Activated CD4-positive, alpha-beta T cell treated with anti-CD3 and anti-CD28 coated beads, Interleukin-2, amount 10 ng/mL, durations not matched to agents 7 days and 5 days (primary cell): ENCODE measurements around the gene AP1S3. TPM values are rescaled to one million over a fixed set of nuclear protein-coding genes. Genes with fewer than 3 reads are reported as not detected.
A peak's percentile ranks its signal among the peaks of the same experiment; 100 is the strongest.
"Not testable (repeated sequence)": the region's sequence is repeated elsewhere in the genome, so short reads cannot be mapped to it uniquely, and the experiment has no call there.

ENCODE experiments used
- CTCF ChIA-PET: fragments of 350-600 bp; sonication (Branson Sonifier 250); formaldehyde crosslinking; loops from one replicate; lab custom pipeline; 2021; ENCODE audit warnings: antibody characterized with exemption; lab: Charles Lee
- POLR2A ChIA-PET: fragments of 350-600 bp; sonication (Branson Sonifier 250); formaldehyde crosslinking; loops from one replicate; lab custom pipeline; 2021; ENCODE audit warnings: antibody characterized with exemption; lab: Charles Lee
- DNase-seq: peaks from one replicate; pipeline ENCODE4 v3.0.0-alpha.2; 2020
- H3K27ac Mint-ChIP-seq: one replicate; pipeline ENCODE4 v1.8.0; 2021; ENCODE audit warnings: mild to moderate bottlenecking, moderate library complexity, mixed read lengths
- H3K27me3 Mint-ChIP-seq: one replicate; pipeline ENCODE4 v1.8.0; 2021; ENCODE audit warnings: mixed read lengths
- H3K36me3 Mint-ChIP-seq: one replicate; pipeline ENCODE4 v1.8.0; 2021; ENCODE audit warnings: low read depth, mixed read lengths
- H3K4me1 Mint-ChIP-seq: one replicate; pipeline ENCODE4 v1.8.0; 2021; ENCODE audit warnings: mixed read lengths
- H3K4me3 Mint-ChIP-seq: one replicate; pipeline ENCODE4 v1.8.0; 2021; ENCODE audit warnings: mild to moderate bottlenecking, moderate library complexity, mixed read lengths
- H3K9me3 Mint-ChIP-seq: one replicate; pipeline ENCODE4 v1.8.0; 2021; ENCODE audit warnings: mixed read lengths
- total RNA-seq, 2 experiments: library from RNA; stranded (reverse); gene quantifications; one replicate each; pipeline ENCODE4 v1.2.3, GENCODE V29; 2021

AP1S3 gene
- total RNA-seq, 2 experiments from 2014 or later, result 6.5 to 7.5 TPM

DNA sequence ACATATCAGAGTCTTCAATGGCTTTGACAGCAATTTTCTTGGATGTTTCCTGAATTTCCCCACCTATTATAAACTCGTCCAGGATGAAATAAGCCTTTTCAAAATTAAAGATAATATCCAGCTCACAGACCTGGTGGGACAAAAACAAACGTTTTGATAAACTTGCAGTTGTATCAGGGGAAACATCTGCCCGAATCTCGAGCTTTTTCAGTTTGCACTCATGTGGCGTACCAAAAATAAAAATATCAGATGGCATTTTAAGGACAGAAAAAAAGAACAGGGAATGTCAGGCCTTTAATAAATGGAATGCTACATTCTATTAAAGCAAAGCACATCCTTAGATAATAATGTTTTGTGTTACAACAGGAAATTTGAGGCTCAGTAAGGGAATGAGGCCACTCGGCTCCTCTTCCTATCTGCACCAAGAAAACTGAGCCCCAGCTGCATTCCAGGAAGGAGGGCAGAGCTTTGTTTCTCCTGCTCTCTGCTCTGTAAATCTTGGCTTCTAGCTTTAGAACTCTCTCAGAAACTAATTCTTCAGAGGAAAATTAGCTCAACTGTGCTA, 72.1 kb downstream of the AP1S3 start:
- Mint-ChIP-seq H3K9me3 (no peaks in the 10 kb centered on the region), H3K27ac (no peak overlapping the region), H3K4me1 (peaks cover 31% of the 10 kb centered on the region), H3K27me3 (no peaks in the 10 kb centered on the region), H3K4me3 (no peak overlapping the region), H3K36me3 (peaks cover 9% of the 10 kb centered on the region)
- no peak for DNase-seq
- CTCF ChIA-PET, result interaction anchor here (0.6 to 0.9 kb wide), 3 partner anchors 10 to 490 kb away, joined by 3 read pairs; no protein-coding TSS in a partner anchor
- POLR2A ChIA-PET, result no interaction called here

DNA sequence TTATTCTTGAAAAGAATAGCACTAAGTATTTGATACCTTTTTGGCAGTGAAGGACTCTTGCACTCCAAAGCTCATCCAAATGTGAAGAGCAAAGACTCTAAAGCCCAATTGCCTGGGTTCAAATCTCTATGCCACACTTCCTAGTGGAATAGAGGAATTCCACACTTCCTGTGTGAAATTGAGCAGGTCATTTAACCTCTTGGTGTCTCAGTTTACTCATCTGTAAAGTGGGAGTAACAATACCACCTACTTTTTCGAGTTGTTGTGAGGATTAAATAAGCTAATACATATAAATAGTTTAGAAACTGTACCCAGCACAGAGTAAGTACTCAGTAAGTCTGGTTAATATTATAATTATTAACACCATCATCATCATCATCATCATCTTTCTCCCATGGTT, 72.6 kb downstream of the AP1S3 start:
- Mint-ChIP-seq H3K4me3 (no peak overlapping the region), H3K27ac (no peak overlapping the region), H3K36me3 (peaks cover 9% of the 10 kb centered on the region), H3K4me1 (peaks cover 36% of the 10 kb centered on the region), H3K9me3 (no peaks in the 10 kb centered on the region), H3K27me3 (no peaks in the 10 kb centered on the region)
- no peak for DNase-seq
- POLR2A ChIA-PET, result no interaction called here
- CTCF ChIA-PET, result interaction anchor here (0.6 kb wide), 2 partner anchors 26 to 491 kb away, joined by 3 read pairs; no protein-coding TSS in a partner anchor

DNA sequence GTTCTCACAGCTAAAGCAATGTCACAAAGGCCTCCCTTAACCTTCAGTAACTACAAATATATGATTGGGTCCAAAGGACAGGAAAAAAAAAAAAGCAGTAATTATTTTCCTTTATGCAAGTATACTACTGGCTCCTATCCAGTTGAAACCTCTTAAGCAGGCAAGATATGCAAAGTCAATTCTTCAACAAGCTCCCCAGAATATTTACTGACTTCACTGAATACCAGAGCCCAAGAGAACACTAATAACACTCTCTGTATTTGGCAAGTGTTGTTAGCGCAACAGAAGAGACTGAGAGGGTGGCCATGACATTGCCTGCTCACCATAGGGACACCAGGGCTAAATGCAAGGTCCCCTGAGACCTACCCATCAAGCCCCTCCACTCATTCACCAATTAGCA, 74.5 kb downstream of the AP1S3 start:
- Mint-ChIP-seq H3K27me3 (no peaks in the 10 kb centered on the region), H3K4me3 (no peak overlapping the region), H3K9me3 (no peaks in the 10 kb centered on the region), H3K4me1 (peaks cover 30% of the 10 kb centered on the region), H3K27ac (no peak overlapping the region), H3K36me3 (peaks cover 6% of the 10 kb centered on the region)
- CTCF ChIA-PET, result interaction anchor here (0.6 to 0.9 kb wide), 3 partner anchors 40 to 154 kb away, joined by 3 read pairs; no protein-coding TSS in a partner anchor
- POLR2A ChIA-PET, result no interaction called here
- no peak for DNase-seq

DNA sequence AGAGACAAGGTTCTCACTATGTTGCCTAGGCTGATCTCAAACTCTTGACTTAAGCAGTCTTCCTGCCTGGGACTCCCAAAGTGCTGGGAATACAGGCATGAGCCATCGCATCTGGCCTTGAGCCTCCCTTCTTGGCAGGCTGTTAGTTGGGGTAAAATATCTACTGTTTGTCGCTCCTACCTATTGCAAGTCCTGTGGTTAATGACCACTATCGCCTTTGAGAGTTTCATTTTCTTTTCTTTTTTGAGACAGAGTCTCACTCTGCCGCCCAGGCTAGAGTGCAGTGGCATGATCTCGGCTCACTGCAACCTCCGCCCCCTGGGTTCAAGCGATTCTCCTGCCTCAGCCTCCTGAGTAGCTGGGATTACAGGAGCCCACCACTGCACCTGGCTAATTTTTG, 75.6 kb downstream of the AP1S3 start:
- ChIA-PET CTCF (interaction anchor here (1.2 to 1.9 kb wide), 6 partner anchors 35 to 136 kb away, joined by 3 to 8 read pairs (median 3); no protein-coding TSS in a partner anchor), POLR2A (interaction anchor here (0.6 kb wide), 1 partner anchor 39 kb away, joined by 3 read pairs; no protein-coding TSS in a partner anchor)
- Mint-ChIP-seq H3K4me1 (peaks cover 29% of the 10 kb centered on the region), H3K27ac (peak overlapping the region; percentile 76)
- H3K36me3 Mint-ChIP-seq, H3K27me3 Mint-ChIP-seq, DNase-seq, H3K4me3 Mint-ChIP-seq, H3K9me3 Mint-ChIP-seq: not testable (repeated sequence)

DNA sequence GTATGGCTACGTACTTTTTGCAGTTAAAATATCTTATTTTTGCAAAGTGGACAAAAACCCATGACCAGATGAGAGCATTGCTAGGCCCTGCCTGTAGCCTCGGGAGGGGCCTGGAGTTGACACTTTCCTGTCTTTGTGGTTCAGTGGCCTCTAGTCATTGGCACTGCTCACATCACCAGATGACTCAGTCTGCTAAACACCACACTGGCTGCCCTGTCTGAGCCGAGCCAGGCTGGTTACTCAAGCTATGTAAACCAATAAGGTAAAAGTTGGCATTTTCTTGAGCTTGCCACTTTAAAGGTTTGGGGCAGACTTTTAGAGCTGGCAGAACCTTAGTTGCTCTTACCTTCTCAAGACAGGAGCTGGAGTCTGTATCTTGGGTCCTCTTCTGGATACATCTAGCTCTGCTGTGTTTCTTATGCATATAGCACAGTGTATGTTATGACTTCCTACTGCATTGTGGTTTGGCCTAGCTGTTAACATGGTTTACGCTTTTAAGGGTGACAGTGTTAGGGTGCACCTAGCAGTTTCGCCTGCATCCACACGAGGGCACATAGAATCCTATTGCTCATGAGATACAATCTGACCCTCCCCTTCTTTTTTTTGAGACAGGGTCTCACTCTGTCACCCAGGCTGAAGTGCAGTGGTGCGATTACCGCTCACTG, 76.4 kb downstream of the AP1S3 start:
- peak; percentile 56 for DNase-seq
- Mint-ChIP-seq H3K27me3 (no peaks in the 10 kb centered on the region), H3K4me3 (no peak overlapping the region), H3K36me3 (no peaks in the 10 kb centered on the region), H3K27ac (peak overlapping the region; percentile 76), H3K9me3 (no peaks in the 10 kb centered on the region), H3K4me1 (peaks cover 29% of the 10 kb centered on the region)
- POLR2A ChIA-PET, result interaction anchor here (0.6 kb wide), 1 partner anchor 39 kb away, joined by 3 read pairs; no protein-coding TSS in a partner anchor
- CTCF ChIA-PET, result interaction anchor here (0.5 to 1.9 kb wide), 15 partner anchors 9 to 184 kb away, joined by 3 to 8 read pairs (median 3); partner anchors contain the start of gene WDFY1

DNA sequence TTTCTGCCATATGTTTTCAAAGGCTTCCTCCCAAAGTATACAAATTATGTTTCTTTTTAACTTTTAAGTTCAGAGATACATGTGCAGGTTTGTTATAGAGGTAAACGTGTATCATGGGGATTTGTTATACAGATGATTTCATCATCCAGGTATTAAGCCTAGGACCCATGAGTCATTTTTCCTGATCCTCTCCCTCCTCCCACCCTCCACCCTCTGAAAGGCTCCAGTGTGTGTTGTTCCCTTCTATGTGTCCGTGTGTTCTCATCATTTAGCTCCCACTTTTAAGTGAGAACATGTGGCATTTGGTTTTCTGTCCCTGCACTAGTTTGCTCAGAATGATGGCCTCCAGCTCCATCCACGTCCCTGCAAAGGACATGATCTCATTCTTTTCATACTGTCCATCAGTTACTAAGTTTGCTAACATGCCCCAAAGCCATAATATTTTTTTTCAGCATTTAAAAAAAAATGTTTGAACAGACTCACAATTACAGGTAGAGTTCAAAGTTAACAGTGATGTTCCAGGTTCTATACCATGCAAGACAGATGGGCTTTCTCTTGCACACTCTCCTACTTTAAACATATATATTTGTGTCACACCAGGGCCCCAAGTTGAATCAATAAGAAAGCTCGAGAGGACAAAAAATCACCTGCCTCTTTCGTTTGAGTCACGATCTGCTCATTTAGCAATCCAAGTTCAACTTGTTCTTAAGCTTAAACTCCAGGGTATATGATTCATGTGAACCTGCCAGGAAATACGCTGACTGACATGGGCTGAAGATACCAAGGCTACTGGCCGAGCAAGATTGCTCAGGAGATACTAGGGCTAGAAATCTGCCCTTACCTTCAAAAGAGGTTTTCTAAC, 77.6 kb downstream of the AP1S3 start:
- peak overlapping the region; percentile 76 for H3K27ac Mint-ChIP-seq
- peaks cover 29% of the 10 kb centered on the region for H3K4me1 Mint-ChIP-seq
- no peak for DNase-seq
- ChIA-PET POLR2A (no interaction called here), CTCF (interaction anchor here (1.1 to 1.9 kb wide), 4 partner anchors 10 to 37 kb away, joined by 3 to 8 read pairs (median 3); no protein-coding TSS in a partner anchor)
- no peaks in the 10 kb centered on the region for H3K36me3 Mint-ChIP-seq
- no peaks in the 10 kb centered on the region for H3K9me3 Mint-ChIP-seq
- H3K4me3 Mint-ChIP-seq, result no peak overlapping the region
- H3K27me3 Mint-ChIP-seq, result no peaks in the 10 kb centered on the region

DNA sequence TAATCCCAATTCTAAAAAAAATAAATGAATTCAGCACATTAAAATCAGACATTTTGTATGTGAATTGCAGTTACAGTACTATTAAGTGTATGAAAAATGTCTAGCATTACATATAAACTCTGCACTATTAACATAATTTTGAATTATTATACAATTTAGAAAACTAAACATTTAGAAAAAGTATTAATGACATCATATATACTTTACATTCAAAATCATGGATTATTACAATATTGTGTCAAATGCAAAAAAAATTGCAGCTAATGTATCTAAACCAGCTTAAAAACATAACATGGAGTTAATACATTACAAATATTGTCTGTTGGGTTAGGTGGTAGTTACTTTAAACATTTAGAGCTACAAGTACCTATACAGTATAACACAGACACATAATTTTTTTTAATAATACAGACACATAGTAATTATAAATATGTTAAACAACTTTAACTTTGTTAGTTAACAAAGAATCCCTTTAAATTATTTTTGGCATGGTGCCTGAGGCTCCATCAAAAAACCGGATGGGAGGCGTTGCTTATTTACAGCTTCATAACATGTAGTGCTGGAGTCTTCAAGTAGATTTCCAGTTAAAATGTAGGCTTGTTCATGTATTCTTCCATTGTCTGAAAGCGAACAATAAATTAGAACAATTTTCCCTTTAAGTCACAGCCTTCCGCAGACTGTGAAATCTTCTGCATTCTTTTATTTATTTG, 79.1 kb downstream of the AP1S3 start:
- Mint-ChIP-seq H3K4me1 (peaks cover 29% of the 10 kb centered on the region), H3K27me3 (no peaks in the 10 kb centered on the region), H3K9me3 (no peaks in the 10 kb centered on the region), H3K4me3 (no peak overlapping the region), H3K36me3 (no peaks in the 10 kb centered on the region), H3K27ac (no peak overlapping the region)
- ChIA-PET CTCF (interaction anchor here (1.1 kb wide), 1 partner anchor 10 kb away, joined by 3 read pairs; no protein-coding TSS in a partner anchor), POLR2A (no interaction called here)
- no peak for DNase-seq

DNA sequence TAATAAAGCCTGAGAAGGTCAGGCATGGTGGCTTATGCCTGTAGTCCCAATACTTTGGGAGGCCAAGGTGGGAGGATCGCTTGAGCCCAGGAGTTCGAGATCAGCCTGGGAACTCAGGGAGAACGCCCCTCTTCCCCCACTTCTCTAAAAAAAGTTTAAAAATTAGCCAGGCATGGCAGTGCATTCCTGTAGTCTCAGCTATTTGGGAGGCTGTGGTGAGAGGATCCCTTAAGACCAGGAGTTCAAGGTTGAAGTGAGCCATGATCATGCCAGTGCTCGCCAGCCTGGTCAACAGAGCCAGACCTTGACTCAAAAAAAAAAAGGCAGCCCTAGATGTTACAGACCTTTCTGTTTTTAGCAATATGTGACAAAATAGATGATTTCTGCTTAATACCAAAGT, 83.4 kb downstream of the AP1S3 start:
- ChIA-PET POLR2A (no interaction called here), CTCF (interaction anchor here (0.9 kb wide), 1 partner anchor 10 kb away, joined by 3 read pairs; no protein-coding TSS in a partner anchor)
- H3K9me3 Mint-ChIP-seq, result no peaks in the 10 kb centered on the region
- peaks cover 12% of the 10 kb centered on the region for H3K27me3 Mint-ChIP-seq
- DNase-seq, result no peak
- no peak overlapping the region for H3K27ac Mint-ChIP-seq
- H3K4me3 Mint-ChIP-seq, result no peak overlapping the region
- no peaks in the 10 kb centered on the region for H3K36me3 Mint-ChIP-seq
- no peaks in the 10 kb centered on the region for H3K4me1 Mint-ChIP-seq

DNA sequence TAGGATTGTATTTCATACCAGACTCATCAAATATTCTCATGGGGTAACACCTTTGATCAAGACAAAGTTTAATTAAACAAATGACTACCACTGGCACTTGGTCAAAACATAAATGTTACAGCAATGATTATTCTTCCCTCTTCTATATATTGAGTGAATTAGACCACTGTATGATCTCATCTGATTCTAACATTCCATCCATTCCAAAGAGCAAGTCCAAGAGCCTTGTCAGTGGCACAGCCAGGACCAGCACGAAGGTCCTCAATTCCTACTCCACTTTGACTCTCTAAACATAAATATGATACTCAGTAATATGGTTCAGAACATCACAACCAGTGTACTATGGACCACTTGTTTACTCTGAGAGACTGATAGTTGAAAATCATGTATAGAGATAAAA, 86.4 kb downstream of the AP1S3 start:
- Mint-ChIP-seq H3K27ac (no peak overlapping the region), H3K9me3 (no peaks in the 10 kb centered on the region), H3K4me3 (no peak overlapping the region), H3K4me1 (no peaks in the 10 kb centered on the region), H3K36me3 (no peaks in the 10 kb centered on the region), H3K27me3 (peaks cover 18% of the 10 kb centered on the region)
- ChIA-PET CTCF (no interaction called here), POLR2A (no interaction called here)
- DNase-seq, result no peak

DNA sequence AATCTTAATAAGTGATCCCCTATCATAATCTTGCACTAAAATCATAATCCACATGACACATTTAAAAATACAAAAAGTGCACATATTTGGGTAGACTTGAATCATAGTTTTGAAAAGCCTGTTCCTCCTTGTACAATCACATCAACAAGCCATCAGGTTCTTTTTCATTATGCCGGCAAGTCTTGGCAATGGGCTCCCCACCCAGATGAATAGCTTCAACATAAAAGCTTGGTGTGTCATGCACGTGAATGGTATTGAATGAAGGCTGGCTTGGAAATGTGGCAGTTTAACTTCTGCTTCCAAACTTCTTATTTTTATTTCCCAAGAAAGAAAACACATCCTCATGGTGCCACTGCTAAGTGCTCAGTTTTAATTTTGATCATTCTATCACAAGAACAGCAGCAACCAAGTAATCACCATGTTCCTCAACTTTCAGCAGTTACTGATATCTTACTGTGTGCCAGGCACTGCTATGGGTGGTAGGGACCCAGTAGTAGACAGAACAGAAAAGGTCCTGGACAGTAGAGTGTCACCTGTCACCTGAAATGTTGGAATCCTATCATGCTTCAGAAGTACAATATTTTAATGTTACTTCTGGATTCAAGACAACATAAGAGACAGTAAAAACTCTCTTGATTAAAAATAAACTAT, 89.9 kb downstream of the AP1S3 start:
- Mint-ChIP-seq H3K9me3 (no peaks in the 10 kb centered on the region), H3K4me3 (no peak overlapping the region), H3K36me3 (no peaks in the 10 kb centered on the region), H3K27me3 (peaks cover 23% of the 10 kb centered on the region), H3K27ac (no peak overlapping the region), H3K4me1 (no peaks in the 10 kb centered on the region)
- ChIA-PET POLR2A (no interaction called here), CTCF (interaction anchor here (0.6 kb wide), 1 partner anchor 80 kb away, joined by 3 read pairs; no protein-coding TSS in a partner anchor)
- no peak for DNase-seq

DNA sequence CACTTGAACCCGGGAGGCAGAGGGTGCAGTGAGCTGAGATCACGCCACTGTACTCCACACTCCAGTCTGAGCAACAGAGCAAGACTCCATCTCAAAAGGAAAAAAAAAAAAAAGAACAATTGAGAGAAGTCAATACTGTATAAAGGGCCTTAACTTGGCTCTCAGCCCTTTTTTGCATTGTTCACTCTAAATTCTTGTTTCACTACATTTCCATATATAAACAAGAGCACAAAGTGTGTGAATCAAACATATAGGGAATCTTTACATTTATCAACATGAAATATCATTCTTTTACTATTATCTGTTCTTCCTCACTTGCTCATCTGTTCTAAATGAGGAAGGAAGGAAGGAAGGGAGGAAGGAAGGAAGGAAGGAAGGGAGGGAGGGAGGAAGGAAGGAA, 90.8 kb downstream of the AP1S3 start:
- H3K27me3 Mint-ChIP-seq, result peaks cover 23% of the 10 kb centered on the region
- no peak overlapping the region for H3K4me3 Mint-ChIP-seq
- no peak overlapping the region for H3K27ac Mint-ChIP-seq
- no peaks in the 10 kb centered on the region for H3K36me3 Mint-ChIP-seq
- ChIA-PET CTCF (interaction anchor here (0.6 kb wide), 1 partner anchor 424 kb away, joined by 3 read pairs; no protein-coding TSS in a partner anchor), POLR2A (no interaction called here)
- no peak for DNase-seq
- no peaks in the 10 kb centered on the region for H3K4me1 Mint-ChIP-seq
- H3K9me3 Mint-ChIP-seq, result no peaks in the 10 kb centered on the region
